OCI-LY3 (cell line): ENCODE results near the gene KDM7A.

ENCODE experiments used
- H2AFZ ChIP-seq: fragments of 200-600, 300-600 bp; shearing (Covaris generic); 2 replicates; pipeline ENCODE4 v1.6.0; 2014; ENCODE audit warnings: antibody characterized with exemption, low read depth, low read length
- H3K27ac ChIP-seq: fragments of 200-600, 300-600 bp; sonication (generic); 2 replicates; pipeline ENCODE4 v1.5.1; 2014; ENCODE audit warnings: mild to moderate bottlenecking, low read length, moderate library complexity, mixed read lengths
- H3K27me3 ChIP-seq: fragments of 200-600, 300-600 bp; sonication (generic); 2 replicates; pipeline ENCODE4 v1.6.1; 2014; ENCODE audit warnings: low read depth, low read length, mixed read lengths
- H3K36me3 ChIP-seq: fragments of 200-600, 300-600 bp; sonication (generic); replicated peaks from 2 replicates; pipeline ENCODE3; 2014; ENCODE audit warnings: low read depth, low read length, mixed read lengths
- H3K4me1 ChIP-seq: fragments of 300-600, 200-600 bp; sonication (generic); 2 replicates; pipeline ENCODE4 v1.6.1; 2014; ENCODE audit warnings: low read length, mixed read lengths
- H3K4me2 ChIP-seq: fragments of 200-600, 300-600 bp; sonication (generic); 2 replicates; pipeline ENCODE4 v1.6.1; 2014; ENCODE audit warnings: low read length, mixed read lengths
- H3K4me3 ChIP-seq: fragments of 300-600, 200-600 bp; sonication (generic); 2 replicates; pipeline ENCODE4 v1.5.1; 2014; ENCODE audit warnings: antibody characterized with exemption, mild to moderate bottlenecking, low read length, moderate library complexity
- H3K79me2 ChIP-seq: fragments of 300-600, 200-600 bp; shearing (Covaris generic); 2 replicates; pipeline ENCODE4 v1.6.1; 2014; ENCODE audit warnings: mild to moderate bottlenecking, low read length, mixed read lengths
- H3K9ac ChIP-seq: fragments of 300-600, 200-600 bp; shearing (Covaris generic); 2 replicates; pipeline ENCODE4 v1.6.0; 2014; ENCODE audit warnings: mild to moderate bottlenecking, low read length, moderate library complexity
- H3K9me3 ChIP-seq: fragments of 200-600, 300-600 bp; shearing (Covaris generic); 2 replicates; pipeline ENCODE4 v1.6.1; 2014; ENCODE audit warnings: low read length, mixed read lengths; ENCODE audit not compliant: insufficient read depth
- H4K20me1 ChIP-seq: fragments of 200-600, 300-600 bp; sonication (generic); 2 replicates; pipeline ENCODE4 v1.6.1; 2016; ENCODE audit warnings: low read length, mixed read lengths; ENCODE audit not compliant: insufficient read depth
- EZH2phosphoT487 ChIP-seq: fragments of 200-600 bp; shearing (Covaris generic); IDR thresholded peaks from 2 replicates; pipeline ENCODE4 v1.6.1; 2018; ENCODE audit warnings: antibody characterized with exemption, mixed run types, low read depth
- TF ChIP-seq, protein P1 (sequence below): fragments of 200-600, 300-600 bp; sonication (generic); IDR thresholded peaks from 2 replicates; pipeline ENCODE4 v1.5.1; 2014; ENCODE audit warnings: antibody characterized with exemption, low read length, low read depth

The KDM7A gene

GRCh38 chr7:140062118-140062527, 114.7 kb downstream of the KDM7A start:
- Histone ChIP-seq H3K4me1 (peaks cover 24% of the 10 kb centered on the region), H3K4me3 (peak overlapping the region; percentile 77), H3K4me2 (peak overlapping the region; percentile 84), H3K9ac (peak overlapping the region; percentile 41; the same call in 1 of the 2 replicates), H3K27ac (no peak overlapping the region), H3K9me3 (peaks cover 7% of the 10 kb centered on the region), H4K20me1 (0 out of 2 replicates have a peak, but pooled peaks cover 3% of the 10 kb centered on the region), H3K79me2 (no peaks in the 10 kb centered on the region), H3K36me3 (no peaks in the 10 kb centered on the region), H3K27me3 (peaks cover 40% of the 10 kb centered on the region), H2AFZ (peak overlapping the region; percentile 69; the same call in 1 of the 2 replicates)
- TF ChIP-seq, protein P1, sequence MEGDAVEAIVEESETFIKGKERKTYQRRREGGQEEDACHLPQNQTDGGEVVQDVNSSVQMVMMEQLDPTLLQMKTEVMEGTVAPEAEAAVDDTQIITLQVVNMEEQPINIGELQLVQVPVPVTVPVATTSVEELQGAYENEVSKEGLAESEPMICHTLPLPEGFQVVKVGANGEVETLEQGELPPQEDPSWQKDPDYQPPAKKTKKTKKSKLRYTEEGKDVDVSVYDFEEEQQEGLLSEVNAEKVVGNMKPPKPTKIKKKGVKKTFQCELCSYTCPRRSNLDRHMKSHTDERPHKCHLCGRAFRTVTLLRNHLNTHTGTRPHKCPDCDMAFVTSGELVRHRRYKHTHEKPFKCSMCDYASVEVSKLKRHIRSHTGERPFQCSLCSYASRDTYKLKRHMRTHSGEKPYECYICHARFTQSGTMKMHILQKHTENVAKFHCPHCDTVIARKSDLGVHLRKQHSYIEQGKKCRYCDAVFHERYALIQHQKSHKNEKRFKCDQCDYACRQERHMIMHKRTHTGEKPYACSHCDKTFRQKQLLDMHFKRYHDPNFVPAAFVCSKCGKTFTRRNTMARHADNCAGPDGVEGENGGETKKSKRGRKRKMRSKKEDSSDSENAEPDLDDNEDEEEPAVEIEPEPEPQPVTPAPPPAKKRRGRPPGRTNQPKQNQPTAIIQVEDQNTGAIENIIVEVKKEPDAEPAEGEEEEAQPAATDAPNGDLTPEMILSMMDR = no peak
- no peak for TF ChIP-seq EZH2phosphoT487

- no peak overlapping the region for H3K27ac ChIP-seq
- peaks cover 24% of the 10 kb centered on the region for H3K4me1 ChIP-seq
- peak overlapping the region; percentile 77; the same call in 1 of the 2 replicates for H3K4me3 ChIP-seq
- no peaks in the 10 kb centered on the region for H3K36me3 ChIP-seq
- 0 out of 2 replicates have a peak, but pooled peaks cover 3% of the 10 kb centered on the region for H4K20me1 ChIP-seq
- H3K4me2 ChIP-seq = peak overlapping the region; percentile 84
- H3K9ac ChIP-seq = no peak overlapping the region
- H2AFZ ChIP-seq = no peak overlapping the region
- H3K27me3 ChIP-seq = peaks cover 44% of the 10 kb centered on the region
- TF ChIP-seq EZH2phosphoT487 = no peak
- TF ChIP-seq, protein P1 = no peak
- H3K9me3 ChIP-seq = peaks cover 2% of the 10 kb centered on the region
- H3K79me2 ChIP-seq = no peaks in the 10 kb centered on the region
These were observed 115.2 kb downstream of the KDM7A start for GRCh38 chr7:140061607-140061930.

DNA sequence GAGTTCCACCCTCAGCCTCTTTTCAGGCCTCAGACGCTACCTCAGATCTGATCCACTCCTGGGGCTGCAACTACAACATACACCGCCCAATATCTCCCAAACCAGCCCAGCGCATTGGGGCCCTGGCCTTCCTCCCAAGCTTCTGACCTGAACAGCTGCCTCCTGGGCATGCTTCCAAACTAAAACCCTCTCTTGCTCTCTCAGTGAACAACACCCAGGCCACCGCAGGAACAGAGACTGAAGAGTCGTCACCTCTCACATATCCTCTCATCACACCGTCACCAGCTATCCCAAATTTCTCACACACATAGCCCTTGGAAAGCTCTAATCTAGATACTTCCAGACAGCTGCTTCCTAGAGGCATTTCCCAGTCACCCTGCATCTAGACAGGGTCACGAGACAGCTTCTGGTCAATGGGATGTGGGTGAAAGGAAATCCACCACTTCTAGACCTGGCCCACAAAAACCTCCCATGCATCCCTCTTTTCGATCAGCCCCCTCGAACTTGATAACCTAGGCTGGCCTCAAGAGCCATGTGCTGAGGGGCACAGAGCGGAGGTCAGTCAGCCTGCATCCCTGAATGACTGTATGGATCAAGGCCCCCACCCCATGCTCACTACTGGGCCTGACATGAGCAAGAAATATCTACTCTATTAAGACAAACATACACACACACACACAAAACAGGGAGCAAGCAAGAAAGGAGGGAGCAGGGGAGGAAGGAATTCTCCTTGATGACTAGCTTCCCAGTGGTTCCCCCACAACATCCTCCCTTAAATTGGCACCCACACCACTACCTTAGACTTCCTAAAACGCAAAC, 115.8 kb downstream of the KDM7A start:
- Histone ChIP-seq H3K27ac (no peak overlapping the region), H3K4me2 (peak overlapping the region; percentile 37), H3K4me1 (peaks cover 24% of the 10 kb centered on the region), H3K36me3 (no peaks in the 10 kb centered on the region), H4K20me1 (0 out of 2 replicates have a peak, but pooled peaks cover 6% of the 10 kb centered on the region), H3K27me3 (peaks cover 43% of the 10 kb centered on the region), H3K9ac (no peak overlapping the region), H2AFZ (no peak overlapping the region), H3K9me3 (no peaks in the 10 kb centered on the region), H3K79me2 (no peaks in the 10 kb centered on the region), H3K4me3 (no peak overlapping the region; the same call in 1 of the 2 replicates)
- TF ChIP-seq, protein P1 = no peak

GRCh38 chr7:140060243-140060630, 116.5 kb downstream of the KDM7A start:
- H3K79me2 ChIP-seq = no peaks in the 10 kb centered on the region
- H3K27me3 ChIP-seq = peaks cover 46% of the 10 kb centered on the region
- no peak overlapping the region for H3K27ac ChIP-seq
- H3K4me2 ChIP-seq = peak overlapping the region; percentile 37
- H3K9me3 ChIP-seq = no peaks in the 10 kb centered on the region
- no peaks in the 10 kb centered on the region for H3K36me3 ChIP-seq
- no peak overlapping the region for H3K9ac ChIP-seq
- TF ChIP-seq, protein P1 = no peak
- TF ChIP-seq EZH2phosphoT487 = no peak
- H4K20me1 ChIP-seq = 0 out of 2 replicates have a peak, but pooled peaks cover 7% of the 10 kb centered on the region
- H3K4me1 ChIP-seq = peaks cover 24% of the 10 kb centered on the region
- H3K4me3 ChIP-seq = no peak overlapping the region
- no peak overlapping the region for H2AFZ ChIP-seq
